ENCODE data around the gene SLC26A8. TPM values are rescaled to one million over a fixed set of nuclear protein-coding genes. Genes with fewer than 3 reads are reported as not detected.

SLC26A8 gene
- total RNA-seq = not detected in 2 replicates

GRCh38 chr6:36023996-36024795 is at the start of gene SLC26A8:
Gene SLC26A8, minus strand, starts transcription at chr6:36024641. Its CDS starts 4,934 bp downstream, at chr6:36019707.

GRCh38 chr6:36027501-36028087 is 3.2 kb upstream of the SLC26A8 start, which contains the start of gene MAPK14:
Gene MAPK14, plus strand, starts transcription at chr6:36027808. Its CDS starts 350 bp downstream, at chr6:36028158.

GRCh38 chr6:35920793-35921732 is 103.4 kb downstream of the SLC26A8 start, which contains the start of gene SRPK1:
Gene SRPK1, minus strand, starts transcription at chr6:35921098. Its CDS starts 42 bp downstream, at chr6:35921056.

Other genes starting within 250 kb of the SLC26A8 start
- not detected in 2 replicates for gene CLPSL2, start 248.0 kb downstream of the SLC26A8 start, total RNA-seq
- not detected in 2 replicates for gene CLPSL1, start 243.6 kb downstream of the SLC26A8 start, total RNA-seq
- gene CLPS, start 227.3 kb downstream of the SLC26A8 start, total RNA-seq = not detected in 2 replicates
- 0.07 TPM in 1 of 2 replicates, not detected in the other for gene LHFPL5, start 219.3 kb downstream of the SLC26A8 start, total RNA-seq
- gene SRPK1, start 103.5 kb downstream of the SLC26A8 start, total RNA-seq = 77.9 and 108 TPM in 2 replicates
- gene MAPK14, start 3.2 kb upstream of the SLC26A8 start, total RNA-seq = 44.4 and 70.5 TPM in 2 replicates
- gene MAPK13, start 105.9 kb upstream of the SLC26A8 start, total RNA-seq = 55.0 and 86.6 TPM in 2 replicates
- 8.2 and 17.4 TPM in 2 replicates for gene BRPF3, start 172.1 kb upstream of the SLC26A8 start, total RNA-seq
- gene PNPLA1, start 245.4 kb upstream of the SLC26A8 start, total RNA-seq = 0.36 and 0.68 TPM in 2 replicates